SK-N-SH (cell line): ENCODE measurements around the gene USPL1. TPM values are rescaled to one million over a fixed set of nuclear protein-coding genes. Genes with fewer than 3 reads are reported as not detected.

ENCODE experiments used
- CTCF ChIA-PET: fragments of 300-600, 350-600 bp; formaldehyde crosslinking; extraction: SDS; loops from one replicate; lab custom pipeline; 2021; lab: Yijun Ruan, JAX
- POLR2A ChIA-PET: fragments of 350-600 bp; sonication (Branson Sonifier 250); formaldehyde crosslinking; extraction: SDS; loops from one replicate; lab custom pipeline; 2020; ENCODE audit warnings: antibody characterized with exemption, inconsistent platforms; lab: Yijun Ruan, JAX
- DNase-seq: peaks from one replicate; pipeline ENCODE4 v3.0.0; 2012
- H2AFZ ChIP-seq: fragments of 200-600 bp; sonication (generic); 2 replicates; pipeline ENCODE4 v1.8.1; 2016; ENCODE audit warnings: antibody characterized with exemption, mild to moderate bottlenecking, low read depth
- H3F3A ChIP-seq: fragments of 200-600 bp; sonication (generic); replicated peaks from 2 replicates; pipeline ENCODE3; 2016; ENCODE audit warnings: antibody characterized with exemption, mild to moderate bottlenecking; ENCODE audit not compliant: insufficient read depth
- H3K27ac ChIP-seq, 2 experiments: fragments of 200-500 bp in 1 of 2; fragments of 200-600 bp in 1 of 2; sonication (Bioruptor generic) in 1 of 2; sonication (generic), shearing (Covaris generic) in 1 of 2; 2 replicates each; pipeline versions ENCODE4 v1.5.1 to v1.6.1; 2014 to 2016; ENCODE audit warnings: low read depth in 2 of 2, inconsistent platforms in 1 of 2, low read length in 1 of 2, mild to moderate bottlenecking in 1 of 2, mixed read lengths in 1 of 2
- H3K27me3 ChIP-seq: fragments of 200-600 bp; sonication (generic), shearing (Covaris generic); 2 replicates; pipeline ENCODE4 v1.6.1; 2016; ENCODE audit warnings: mixed run types; ENCODE audit not compliant: insufficient read depth
- H3K36me3 ChIP-seq, 2 experiments: fragments of 200-500 bp in 1 of 2; fragments of 200-600 bp in 1 of 2; sonication (Bioruptor generic) in 1 of 2; sonication (generic) in 1 of 2; replicated peaks in 1 of 2; 2 replicates each; pipeline versions ENCODE3 to v1.5.1; 2014 to 2016; ENCODE audit warnings: low read length in 1 of 2, mild to moderate bottlenecking in 1 of 2; ENCODE audit not compliant: insufficient read depth in 2 of 2, control insufficient read depth in 1 of 2
- H3K4me1 ChIP-seq, 2 experiments: fragments of 200-500 bp in 1 of 2; fragments of 200-600 bp in 1 of 2; sonication (Bioruptor generic) in 1 of 2; sonication (generic), shearing (Covaris generic) in 1 of 2; 2 replicates each; pipeline versions ENCODE4 v1.5.1 to v1.6.1; 2014 to 2016; ENCODE audit warnings: low read depth in 1 of 2, low read length in 1 of 2, mixed run types in 1 of 2; ENCODE audit not compliant: insufficient read depth in 2 of 2, control insufficient read depth in 1 of 2
- H3K4me2 ChIP-seq: fragments of 200-600 bp; sonication (generic), shearing (Covaris generic); 2 replicates; pipeline ENCODE4 v1.6.1; 2017; ENCODE audit warnings: mixed run types
- H3K4me3 ChIP-seq, 2 experiments: fragments of 200-500 bp in 1 of 2; fragments of 200-600 bp in 1 of 2; sonication (Bioruptor generic) in 1 of 2; sonication (generic), shearing (Covaris generic) in 1 of 2; 2 replicates each; pipeline versions ENCODE4 v1.5.1 to v1.8.1; 2014 to 2016; ENCODE audit warnings: low read depth in 2 of 2, inconsistent platforms in 1 of 2, low read length in 1 of 2, mild to moderate bottlenecking in 1 of 2, mixed read lengths in 1 of 2, moderate library complexity in 1 of 2
- H3K79me2 ChIP-seq: fragments of 200-600 bp; sonication (generic); 2 replicates; pipeline ENCODE4 v1.8.1; 2017; ENCODE audit warnings: mild to moderate bottlenecking; ENCODE audit not compliant: insufficient read depth
- H3K9ac ChIP-seq: fragments of 200-600 bp; sonication (generic); 2 replicates; pipeline ENCODE4 v1.6.1; 2017; ENCODE audit warnings: mixed run types
- H3K9me2 ChIP-seq: fragments of 200-600 bp; sonication (generic); 2 replicates; pipeline ENCODE4 v1.6.1; 2017; ENCODE audit warnings: mixed run types
- H3K9me3 ChIP-seq: fragments of 200-600 bp; sonication (generic); 2 replicates; pipeline ENCODE4 v1.6.1; 2017; ENCODE audit warnings: mixed run types, mild to moderate bottlenecking, moderate library complexity
- H4K20me1 ChIP-seq: fragments of 200-600 bp; sonication (generic); 2 replicates; pipeline ENCODE4 v1.6.1; 2017; ENCODE audit warnings: mild to moderate bottlenecking, mixed run types; ENCODE audit not compliant: insufficient read depth
- CHD2 ChIP-seq: fragments of 150-350 bp; IDR thresholded peaks from 2 replicates; pipeline ENCODE4 v1.6.1; 2018; ENCODE audit warnings: low read length; ENCODE audit not compliant: partially characterized antibody
- CTCF ChIP-seq: fragments of 200-600 bp; sonication (generic); IDR thresholded peaks from 2 replicates; pipeline ENCODE4 v1.6.1; 2017; ENCODE audit warnings: antibody characterized with exemption, mild to moderate bottlenecking, moderate library complexity
- EP300 ChIP-seq, 2 experiments: IDR thresholded peaks; 2 replicates each; pipeline versions ENCODE4 v1.4.0 to v1.6.1; 2012; ENCODE audit warnings: borderline replicate concordance in 1 of 2, low read depth in 1 of 2, low read length in 1 of 2
- EZH2phosphoT487 ChIP-seq: fragments of 200-600 bp; sonication (generic); IDR thresholded peaks from 2 replicates; pipeline ENCODE4 v1.6.1; 2017; ENCODE audit warnings: low read depth, mixed run types, mild to moderate bottlenecking, antibody characterized with exemption, moderate library complexity, borderline replicate concordance
- FOSL2 ChIP-seq: IDR thresholded peaks from 2 replicates; pipeline ENCODE4 v1.4.0; 2012; ENCODE audit warnings: low read depth, mild to moderate bottlenecking, moderate library complexity, borderline replicate concordance
- FOXM1 ChIP-seq: IDR thresholded peaks from 2 replicates; pipeline ENCODE4 v1.4.0; 2012; ENCODE audit warnings: low read depth, mild to moderate bottlenecking
- GATA2 ChIP-seq: sonication (generic); formaldehyde crosslinking; IDR thresholded peaks from 2 replicates; pipeline ENCODE4 v1.5.0; 2020; ENCODE audit warnings: mild to moderate bottlenecking, missing genetic modification reagents
- JUND ChIP-seq: IDR thresholded peaks from 2 replicates; pipeline ENCODE4 v1.4.0; 2012
- NFIC ChIP-seq: IDR thresholded peaks from 2 replicates; pipeline ENCODE4 v1.4.0; 2012; ENCODE audit warnings: borderline replicate concordance
- NRF1 ChIP-seq: IDR thresholded peaks from 2 replicates; pipeline ENCODE4 v1.6.1; 2012; ENCODE audit warnings: low read depth, mild to moderate bottlenecking, low read length
- RAD21 ChIP-seq: IDR thresholded peaks from 2 replicates; pipeline ENCODE4 v1.6.1; 2012; ENCODE audit warnings: mild to moderate bottlenecking, low read length
- RCOR1 ChIP-seq: fragments of 150-350 bp; IDR thresholded peaks from 2 replicates; pipeline ENCODE4 v1.6.1; 2017; ENCODE audit warnings: antibody characterized with exemption, low read length
- SIN3A ChIP-seq: IDR thresholded peaks from 2 replicates; pipeline ENCODE4 v1.6.1; 2012; ENCODE audit warnings: low read depth, mild to moderate bottlenecking, low read length, moderate library complexity, borderline replicate concordance
- SMC3 ChIP-seq: IDR thresholded peaks from 2 replicates; pipeline ENCODE4 v1.6.1; 2012; ENCODE audit warnings: low read depth, low read length, improper control_type of control experiment
- TAF1 ChIP-seq: IDR thresholded peaks from 2 replicates; pipeline ENCODE4 v1.6.1; 2012; ENCODE audit warnings: low read depth, mild to moderate bottlenecking, low read length, moderate library complexity, borderline replicate concordance
- TEAD4 ChIP-seq: IDR thresholded peaks from 2 replicates; pipeline ENCODE4 v1.4.0; 2012; ENCODE audit warnings: mild to moderate bottlenecking, borderline replicate concordance; ENCODE audit not compliant: insufficient read depth
- YY1 ChIP-seq: IDR thresholded peaks from 2 replicates; pipeline ENCODE4 v1.4.0; 2012; ENCODE audit warnings: low read depth, mild to moderate bottlenecking
- WGBS: methylation state at CpG from one replicate; pipeline ENCODE4 v1.1.6; 2017; ENCODE audit warnings: low lambda C conversion rate; 5-methylcytosine and 5-hydroxymethylcytosine counted together
- polyA plus RNA-seq, 3 experiments: library from polyadenylated mRNA; depleted of rRNA; stranded (reverse); fragments of >200 nt; gene quantifications; 2 replicates each; pipeline ENCODE4 v1.2.3, GENCODE V29; 2012
- TF ChIP-seq, protein P1 (sequence below): IDR thresholded peaks from 2 replicates; pipeline ENCODE4 v1.6.1; 2012; ENCODE audit warnings: mild to moderate bottlenecking, low read depth, low read length, moderate library complexity

The USPL1 gene
- polyA plus RNA-seq, 1 of the 3 experiments (the other 2 are of a cell fraction), result 6.4 TPM

DNA sequence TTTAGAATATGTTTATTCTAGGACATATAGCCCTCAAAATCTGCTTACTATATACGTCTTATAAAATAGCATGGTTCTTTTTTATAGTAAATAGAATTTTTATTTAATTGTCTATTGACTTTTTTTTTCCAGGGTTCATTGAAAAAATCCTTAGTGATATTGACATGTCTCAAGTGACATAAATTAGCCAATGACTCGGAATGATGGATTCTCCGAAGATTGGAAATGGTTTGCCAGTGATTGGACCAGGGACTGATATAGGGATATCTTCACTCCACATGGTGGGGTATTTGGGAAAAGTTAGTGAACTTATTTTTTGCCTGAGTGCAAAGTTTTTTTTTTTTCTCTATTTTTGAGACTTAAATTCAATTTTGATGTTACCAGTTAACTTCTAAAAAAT is 3.2 kb downstream of the USPL1 start (continued):
- TF ChIP-seq EZH2phosphoT487 (no peak), FOXM1 (no peak), CHD2 (no peak), EP300 (IDR thresholded peaks at IDR 0.05; ENCODE audit: borderline replicate concordance in 1 of 2, low read depth in 1 of 2, low read length in 1 of 2) (no peak)
- TF ChIP-seq, protein P1, sequence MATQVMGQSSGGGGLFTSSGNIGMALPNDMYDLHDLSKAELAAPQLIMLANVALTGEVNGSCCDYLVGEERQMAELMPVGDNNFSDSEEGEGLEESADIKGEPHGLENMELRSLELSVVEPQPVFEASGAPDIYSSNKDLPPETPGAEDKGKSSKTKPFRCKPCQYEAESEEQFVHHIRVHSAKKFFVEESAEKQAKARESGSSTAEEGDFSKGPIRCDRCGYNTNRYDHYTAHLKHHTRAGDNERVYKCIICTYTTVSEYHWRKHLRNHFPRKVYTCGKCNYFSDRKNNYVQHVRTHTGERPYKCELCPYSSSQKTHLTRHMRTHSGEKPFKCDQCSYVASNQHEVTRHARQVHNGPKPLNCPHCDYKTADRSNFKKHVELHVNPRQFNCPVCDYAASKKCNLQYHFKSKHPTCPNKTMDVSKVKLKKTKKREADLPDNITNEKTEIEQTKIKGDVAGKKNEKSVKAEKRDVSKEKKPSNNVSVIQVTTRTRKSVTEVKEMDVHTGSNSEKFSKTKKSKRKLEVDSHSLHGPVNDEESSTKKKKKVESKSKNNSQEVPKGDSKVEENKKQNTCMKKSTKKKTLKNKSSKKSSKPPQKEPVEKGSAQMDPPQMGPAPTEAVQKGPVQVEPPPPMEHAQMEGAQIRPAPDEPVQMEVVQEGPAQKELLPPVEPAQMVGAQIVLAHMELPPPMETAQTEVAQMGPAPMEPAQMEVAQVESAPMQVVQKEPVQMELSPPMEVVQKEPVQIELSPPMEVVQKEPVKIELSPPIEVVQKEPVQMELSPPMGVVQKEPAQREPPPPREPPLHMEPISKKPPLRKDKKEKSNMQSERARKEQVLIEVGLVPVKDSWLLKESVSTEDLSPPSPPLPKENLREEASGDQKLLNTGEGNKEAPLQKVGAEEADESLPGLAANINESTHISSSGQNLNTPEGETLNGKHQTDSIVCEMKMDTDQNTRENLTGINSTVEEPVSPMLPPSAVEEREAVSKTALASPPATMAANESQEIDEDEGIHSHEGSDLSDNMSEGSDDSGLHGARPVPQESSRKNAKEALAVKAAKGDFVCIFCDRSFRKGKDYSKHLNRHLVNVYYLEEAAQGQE, result no peak

- peaks cover 11 to 14% of the 10 kb centered on the region in 2 experiments; a peak in 3 of 4 replicates for H3K4me1 ChIP-seq
- TF ChIP-seq CHD2, result no peak
- TF ChIP-seq JUND, result no peak
- TF ChIP-seq CTCF, result no peak
- no peak for TF ChIP-seq TEAD4
- no peak for TF ChIP-seq GATA2 (CRISPR knock-in tag)
- no peak for TF ChIP-seq SIN3A
- no peak for TF ChIP-seq YY1
- TF ChIP-seq FOXM1, result no peak
- no peak for TF ChIP-seq NFIC
- TF ChIP-seq SMC3, result no peak
- no peak for TF ChIP-seq NRF1
- no peak for TF ChIP-seq FOSL2
- TF ChIP-seq TAF1, result no peak
- TF ChIP-seq RAD21, result no peak
- no peak for TF ChIP-seq RCOR1
- TF ChIP-seq, all 33 proteins: peak for 0
- no peak for DNase-seq
- H3K36me3 ChIP-seq, result peaks cover 43 to 48% of the 10 kb centered on the region in 2 experiments
- H3K9ac ChIP-seq, result no peak overlapping the region
- no peak overlapping the region for H3K27ac ChIP-seq
- no peak overlapping the region for H3K4me3 ChIP-seq
- peaks cover 20% of the 10 kb centered on the region; the same call in 1 of the 2 replicates for H4K20me1 ChIP-seq
- H3K9me3 ChIP-seq, result no peaks in the 10 kb centered on the region
- 94% methylated on average over 1 of the region's 1 CpG for WGBS
- no peaks in the 10 kb centered on the region for H3K9me2 ChIP-seq
- ChIA-PET POLR2A (no interaction called here), CTCF (interaction anchor here (0.6 to 0.9 kb wide), 2 partner anchors 422 to 705 kb away, joined by 3 to 4 read pairs; no protein-coding TSS in a partner anchor)
- H3F3A ChIP-seq, result peaks cover 6% of the 10 kb centered on the region
- H3K79me2 ChIP-seq, result peaks cover 98% of the 10 kb centered on the region
- H3K27me3 ChIP-seq, result no peaks in the 10 kb centered on the region
- H3K4me2 ChIP-seq, result no peak overlapping the region
- H2AFZ ChIP-seq, result no peak overlapping the region
Observed at GRCh38 chr13:30622551-30622950, 4.8 kb downstream of the USPL1 start.
